Measurements from ENCODE around the gene PDGFRA.
"Not testable (repeated sequence)": the region's sequence is repeated elsewhere in the genome, so short reads cannot be mapped to it uniquely, and the experiment has no call there.

PDGFRA gene

DNA sequence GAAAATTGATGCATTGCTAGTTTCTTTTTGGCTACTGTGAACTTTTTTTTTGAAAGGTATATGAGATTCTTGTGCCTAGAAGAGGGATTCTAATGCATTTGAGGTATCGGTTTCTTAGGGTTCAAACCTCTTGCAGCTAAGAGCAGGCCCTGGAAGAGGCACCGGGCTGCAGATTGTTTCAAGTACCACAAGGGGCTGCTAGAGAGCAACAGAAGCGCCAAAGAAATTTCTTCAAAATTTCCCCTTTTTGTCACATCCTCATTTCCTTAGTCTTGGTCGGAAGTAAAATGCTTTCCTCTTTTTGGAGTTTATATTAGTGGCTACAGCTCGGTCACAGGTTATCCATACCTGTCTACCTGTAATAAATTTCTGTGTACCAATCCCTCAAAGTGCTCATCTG lies 89.8 kb downstream of the PDGFRA start:
- 33 to 40% methylated on average over 5 of the region's 5 CpGs for whole genome bisulfite sequencing, 2 experiments
- Histone ChIP-seq H3K4me1 (ENCODE audit: control insufficient read depth, insufficient read depth, low read length) (no peaks in the 10 kb centered on the region), H3K9me3 (ENCODE audit: control insufficient read depth, low read length) (no peaks in the 10 kb centered on the region), H3K27ac (ENCODE audit: insufficient read depth, low read depth, low read length, poor library complexity, severe bottlenecking) (no peak overlapping the region), H3K4me3 (ENCODE audit: insufficient read depth, low read depth, low read length) (no peak overlapping the region), H3K27me3 (ENCODE audit: control insufficient read depth, insufficient read depth, low read length, poor library complexity, severe bottlenecking) (peaks cover 7% of the 10 kb centered on the region), H3K36me3 (ENCODE audit: control insufficient read depth, insufficient read depth, low read length) (no peaks in the 10 kb centered on the region)

DNA sequence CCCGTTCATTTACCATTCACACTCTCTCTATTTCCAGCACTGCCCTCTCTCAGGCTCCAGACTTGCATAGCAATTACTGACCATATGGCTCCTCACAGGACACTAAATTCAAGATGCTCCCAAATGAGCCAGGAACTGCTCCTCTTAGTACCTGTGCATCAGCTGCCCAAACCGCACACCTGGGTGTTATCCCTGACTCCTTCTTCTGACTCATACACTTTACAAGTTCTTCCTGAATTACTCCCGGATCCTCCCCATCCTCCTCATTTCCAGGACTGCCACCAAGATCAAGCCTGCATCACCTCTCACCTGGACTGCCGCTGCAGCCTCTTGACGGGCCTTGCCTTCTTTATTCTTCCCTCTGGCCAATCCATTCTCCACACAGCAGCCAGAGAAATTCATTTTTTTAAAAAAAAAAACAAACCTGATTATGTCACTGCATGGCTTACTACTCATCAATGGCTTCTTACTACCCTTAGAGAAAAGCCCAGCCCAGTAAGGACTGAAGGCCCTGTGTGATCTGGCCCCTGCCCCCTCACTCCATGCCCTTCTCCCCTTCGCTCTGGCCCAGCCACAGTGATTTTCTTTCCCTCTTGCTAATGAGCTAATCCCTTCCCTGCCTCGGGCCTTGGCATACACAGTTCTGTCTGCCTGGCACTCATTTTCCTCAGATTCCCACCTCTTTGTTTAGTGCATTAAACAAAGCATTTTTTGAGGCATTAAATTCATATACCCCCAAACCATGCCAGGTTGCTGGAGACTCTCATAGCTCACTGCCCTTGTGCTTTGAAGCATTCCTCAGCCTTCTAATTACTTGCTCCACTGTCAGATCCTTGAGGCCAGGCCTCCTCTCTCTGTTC lies 92.0 kb downstream of the PDGFRA start:
- Histone ChIP-seq H3K4me3 (ENCODE audit: insufficient read depth, low read depth, low read length) (no peak overlapping the region), H3K27me3 (ENCODE audit: control insufficient read depth, insufficient read depth, low read length, poor library complexity, severe bottlenecking) (peaks cover 8% of the 10 kb centered on the region), H3K36me3 (ENCODE audit: control insufficient read depth, insufficient read depth, low read length) (no peaks in the 10 kb centered on the region), H3K4me1 (ENCODE audit: control insufficient read depth, insufficient read depth, low read length) (no peaks in the 10 kb centered on the region), H3K9me3 (ENCODE audit: control insufficient read depth, low read length) (no peaks in the 10 kb centered on the region), H3K27ac (ENCODE audit: insufficient read depth, low read depth, low read length, poor library complexity, severe bottlenecking) (no peak overlapping the region)
- 89 to 92% methylated on average over 7 of the region's 7 CpGs for WGBS, 2 experiments

DNA sequence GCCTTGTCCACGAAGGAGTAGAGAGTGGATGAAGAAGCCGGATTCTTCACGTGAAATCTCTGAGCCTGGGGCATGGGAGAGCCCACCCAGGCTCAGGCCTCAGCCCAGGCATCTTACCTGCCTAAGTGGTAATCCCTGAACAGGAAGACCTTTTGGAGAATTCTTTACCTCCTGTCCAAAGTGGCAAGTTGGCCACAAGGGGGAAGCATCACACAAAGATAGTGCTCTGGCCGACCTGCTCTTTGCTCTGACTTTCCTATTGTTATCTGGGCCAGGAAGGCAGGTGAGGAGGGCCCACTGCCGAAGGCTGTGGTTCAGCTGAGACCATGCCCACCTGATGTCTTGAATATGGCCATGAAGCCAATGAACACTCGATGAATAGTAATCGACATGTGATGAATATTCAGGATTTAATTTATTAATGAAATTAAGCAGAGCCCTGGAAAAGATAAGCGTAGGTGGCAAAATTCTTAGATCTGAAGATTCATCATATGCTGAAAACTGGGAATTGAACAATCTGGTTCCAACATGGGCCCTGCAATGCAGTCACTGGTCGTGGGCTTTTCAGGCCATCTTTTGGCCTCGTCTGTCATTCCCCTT lies 93.8 kb downstream of the PDGFRA start:
- Histone ChIP-seq H3K36me3 (ENCODE audit: control insufficient read depth, insufficient read depth, low read length) (no peaks in the 10 kb centered on the region), H3K4me1 (ENCODE audit: control insufficient read depth, insufficient read depth, low read length) (no peaks in the 10 kb centered on the region), H3K4me3 (ENCODE audit: insufficient read depth, low read depth, low read length) (no peak overlapping the region), H3K9me3 (ENCODE audit: control insufficient read depth, low read length) (no peaks in the 10 kb centered on the region), H3K27me3 (ENCODE audit: control insufficient read depth, insufficient read depth, low read length, poor library complexity, severe bottlenecking) (peaks cover 8% of the 10 kb centered on the region), H3K27ac (ENCODE audit: insufficient read depth, low read depth, low read length, poor library complexity, severe bottlenecking) (no peak overlapping the region)
- 36% methylated on average over 10 of the region's 10 CpGs for WGBS, 2 experiments

DNA sequence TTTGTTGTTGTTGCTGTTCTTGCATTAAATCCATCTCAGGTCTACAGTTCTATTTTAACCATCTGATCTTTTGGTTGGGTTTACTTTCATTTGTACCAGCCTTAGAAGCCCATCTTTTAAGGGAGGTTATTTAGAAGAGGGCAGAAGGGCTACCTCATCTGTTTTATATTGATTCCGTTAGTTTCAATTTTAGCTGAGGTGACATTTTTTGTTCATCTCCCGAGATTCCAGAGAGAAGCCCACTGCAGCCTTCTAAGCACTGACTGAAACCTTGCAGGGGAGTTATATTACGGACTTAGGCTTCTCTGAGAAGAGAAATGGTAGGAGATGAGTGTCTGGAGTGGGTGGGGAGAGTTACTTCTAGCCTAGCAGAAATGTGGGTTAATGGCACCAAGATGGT lies 101.8 kb downstream of the PDGFRA start:
- Histone ChIP-seq H3K9me3 (ENCODE audit: control insufficient read depth, low read length) (no peaks in the 10 kb centered on the region), H3K36me3 (ENCODE audit: control insufficient read depth, insufficient read depth, low read length) (no peaks in the 10 kb centered on the region), H3K4me3 (ENCODE audit: insufficient read depth, low read depth, low read length) (no peak overlapping the region), H3K4me1 (ENCODE audit: control insufficient read depth, insufficient read depth, low read length) (peaks cover 9% of the 10 kb centered on the region), H3K27me3 (ENCODE audit: control insufficient read depth, insufficient read depth, low read length, poor library complexity, severe bottlenecking) (no peaks in the 10 kb centered on the region), H3K27ac (ENCODE audit: insufficient read depth, low read depth, low read length, poor library complexity, severe bottlenecking) (no peak overlapping the region)
- WGBS, 2 experiments = 92 to 94% methylated on average over 3 of the region's 3 CpGs

DNA sequence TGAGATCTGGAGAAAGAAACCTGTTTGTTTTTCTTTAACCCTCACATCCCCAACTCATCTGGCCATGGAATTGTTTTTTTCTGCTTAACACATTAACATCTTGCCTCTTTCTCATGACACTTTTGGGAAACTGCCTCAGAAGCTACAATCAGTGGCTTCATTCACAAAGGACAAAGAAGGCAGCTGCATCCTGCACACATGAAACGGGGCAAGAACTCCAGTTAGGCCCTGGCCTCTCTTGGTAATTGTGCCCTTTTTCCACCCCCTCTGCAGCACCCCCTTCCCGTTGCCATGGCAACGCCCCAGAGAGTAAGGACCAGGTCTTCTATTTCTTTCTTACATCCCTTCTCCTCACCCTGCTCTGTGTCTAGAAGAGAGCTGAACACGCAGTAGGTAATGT lies 103.4 kb downstream of the PDGFRA start:
- WGBS, 2 experiments = 77 to 88% methylated on average over 4 of the region's 4 CpGs
- no peaks in the 10 kb centered on the region for H3K9me3 ChIP-seq (ENCODE audit: control insufficient read depth, low read length)
- peaks cover 9% of the 10 kb centered on the region for H3K4me1 ChIP-seq (ENCODE audit: control insufficient read depth, insufficient read depth, low read length)
- H3K36me3 ChIP-seq (ENCODE audit: control insufficient read depth, insufficient read depth, low read length) = no peaks in the 10 kb centered on the region
- no peak overlapping the region for H3K4me3 ChIP-seq (ENCODE audit: insufficient read depth, low read depth, low read length)
- peak overlapping the region; percentile 47 for H3K27ac ChIP-seq (ENCODE audit: insufficient read depth, low read depth, low read length, poor library complexity, severe bottlenecking)
- no peaks in the 10 kb centered on the region for H3K27me3 ChIP-seq (ENCODE audit: control insufficient read depth, insufficient read depth, low read length, poor library complexity, severe bottlenecking)

DNA sequence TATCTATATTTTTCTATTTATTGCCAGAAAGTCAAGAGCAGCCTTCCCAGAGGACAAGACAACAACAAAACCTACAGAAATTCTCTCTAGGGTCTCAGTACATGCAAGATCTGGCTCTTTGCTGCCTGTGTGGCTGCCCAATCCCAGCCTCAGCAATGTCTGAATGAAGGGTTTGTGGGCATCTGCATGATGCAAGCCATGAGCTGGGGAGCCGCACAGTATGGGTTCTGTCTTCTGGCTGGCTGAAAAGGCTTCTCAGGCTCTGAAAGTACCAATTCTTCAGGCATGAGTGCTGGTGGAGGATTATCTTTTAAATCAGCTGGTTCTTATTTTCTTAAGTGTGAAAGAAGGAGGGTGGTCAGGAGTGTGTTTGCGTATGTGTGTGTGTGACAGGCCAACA lies 104.6 kb downstream of the PDGFRA start:
- Histone ChIP-seq H3K27me3 (ENCODE audit: control insufficient read depth, insufficient read depth, low read length, poor library complexity, severe bottlenecking) (no peaks in the 10 kb centered on the region), H3K9me3 (ENCODE audit: control insufficient read depth, low read length) (no peaks in the 10 kb centered on the region), H3K36me3 (ENCODE audit: control insufficient read depth, insufficient read depth, low read length) (no peaks in the 10 kb centered on the region), H3K4me3 (ENCODE audit: insufficient read depth, low read depth, low read length) (no peak overlapping the region), H3K4me1 (ENCODE audit: control insufficient read depth, insufficient read depth, low read length) (peaks cover 9% of the 10 kb centered on the region), H3K27ac (ENCODE audit: insufficient read depth, low read depth, low read length, poor library complexity, severe bottlenecking) (no peak overlapping the region)
- 90 to 92% methylated on average over 2 of the region's 2 CpGs for WGBS, 2 experiments

DNA sequence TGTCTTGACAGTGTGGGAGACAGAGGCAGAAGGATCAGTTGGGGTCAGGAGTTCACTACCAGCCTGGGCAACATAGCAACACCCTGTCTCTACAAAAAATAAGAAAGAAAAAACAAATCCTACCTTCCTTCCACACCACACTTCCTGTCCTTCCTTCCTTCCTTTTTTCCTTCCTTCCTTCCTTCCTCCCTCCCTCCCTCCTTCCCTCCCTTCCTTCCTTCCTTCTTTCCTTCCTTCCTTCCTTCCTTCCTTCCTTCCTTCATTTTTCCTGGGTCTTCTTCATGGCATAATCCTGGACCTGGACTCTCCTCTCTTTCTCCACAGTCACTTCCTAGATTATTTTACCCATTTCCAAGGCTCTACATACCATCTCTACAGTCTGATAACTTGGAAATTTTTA lies 105.7 kb downstream of the PDGFRA start:
- not testable (repeated sequence) for H3K4me3 ChIP-seq (ENCODE audit: insufficient read depth, low read depth, low read length); H3K27me3 ChIP-seq (ENCODE audit: control insufficient read depth, insufficient read depth, low read length, poor library complexity, severe bottlenecking); H3K27ac ChIP-seq (ENCODE audit: insufficient read depth, low read depth, low read length, poor library complexity, severe bottlenecking); H3K4me1 ChIP-seq (ENCODE audit: control insufficient read depth, insufficient read depth, low read length); H3K36me3 ChIP-seq (ENCODE audit: control insufficient read depth, insufficient read depth, low read length); H3K9me3 ChIP-seq (ENCODE audit: control insufficient read depth, low read length)

DNA sequence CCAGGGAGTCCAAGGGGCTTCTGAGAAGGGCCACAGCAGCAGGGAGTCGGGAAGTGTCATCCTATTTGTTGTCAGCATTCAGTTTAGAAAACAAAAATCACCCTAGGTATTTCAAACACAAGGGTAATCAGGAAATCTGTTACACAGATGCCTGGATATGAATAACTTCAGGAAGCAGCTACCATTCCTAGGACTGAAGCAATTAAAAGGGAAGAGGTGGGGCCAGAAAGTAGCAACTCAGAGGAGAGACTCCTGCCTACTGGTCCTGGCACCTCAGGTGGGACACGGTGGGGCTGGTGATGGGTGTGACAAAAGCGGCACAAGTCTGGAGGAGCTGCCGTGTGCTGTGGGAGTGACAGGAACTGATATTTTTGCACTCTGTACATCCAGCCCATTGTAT lies 107.9 kb downstream of the PDGFRA start:
- Histone ChIP-seq H3K36me3 (ENCODE audit: control insufficient read depth, insufficient read depth, low read length) (no peaks in the 10 kb centered on the region), H3K9me3 (ENCODE audit: control insufficient read depth, low read length) (no peaks in the 10 kb centered on the region), H3K4me1 (ENCODE audit: control insufficient read depth, insufficient read depth, low read length) (peaks cover 9% of the 10 kb centered on the region), H3K4me3 (ENCODE audit: insufficient read depth, low read depth, low read length) (no peak overlapping the region), H3K27me3 (ENCODE audit: control insufficient read depth, insufficient read depth, low read length, poor library complexity, severe bottlenecking) (no peaks in the 10 kb centered on the region), H3K27ac (ENCODE audit: insufficient read depth, low read depth, low read length, poor library complexity, severe bottlenecking) (no peak overlapping the region)
- 91 to 94% methylated on average over 4 of the region's 4 CpGs for WGBS, 2 experiments

DNA sequence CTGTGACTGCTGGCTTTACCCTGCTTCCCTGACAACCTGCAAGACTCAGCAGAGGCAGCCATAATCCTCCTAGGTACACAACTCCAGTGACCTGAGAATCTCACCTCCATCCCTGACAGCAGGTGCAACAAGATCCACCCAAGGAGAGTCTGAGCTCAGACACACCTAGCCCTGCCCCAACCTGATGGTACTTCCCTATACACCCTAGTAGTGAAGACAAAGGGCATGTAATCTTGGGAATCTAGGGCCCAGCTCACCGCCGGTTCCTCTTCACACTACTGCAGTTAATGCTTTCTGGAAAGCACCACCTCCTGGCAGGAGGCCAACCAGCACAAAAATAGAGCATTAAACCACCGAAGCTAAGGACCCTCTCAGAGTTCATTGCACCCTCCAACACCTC lies 113.0 kb downstream of the PDGFRA start:
- not testable (repeated sequence) for H3K4me3 ChIP-seq (ENCODE audit: insufficient read depth, low read depth, low read length); H3K27ac ChIP-seq (ENCODE audit: insufficient read depth, low read depth, low read length, poor library complexity, severe bottlenecking); H3K4me1 ChIP-seq (ENCODE audit: control insufficient read depth, insufficient read depth, low read length); H3K9me3 ChIP-seq (ENCODE audit: control insufficient read depth, low read length); H3K36me3 ChIP-seq (ENCODE audit: control insufficient read depth, insufficient read depth, low read length); H3K27me3 ChIP-seq (ENCODE audit: control insufficient read depth, insufficient read depth, low read length, poor library complexity, severe bottlenecking)
- WGBS, 2 experiments = 83 to 91% methylated on average over 3 of the region's 3 CpGs
